AG08395 (cell line): ENCODE measurements around the gene LRRC32.

ENCODE experiments used
- DNase-seq: peaks from one replicate; pipeline ENCODE4 v3.0.0; 2012; ENCODE audit warnings: mixed read lengths, low spot score

LRRC32 gene

DNA sequence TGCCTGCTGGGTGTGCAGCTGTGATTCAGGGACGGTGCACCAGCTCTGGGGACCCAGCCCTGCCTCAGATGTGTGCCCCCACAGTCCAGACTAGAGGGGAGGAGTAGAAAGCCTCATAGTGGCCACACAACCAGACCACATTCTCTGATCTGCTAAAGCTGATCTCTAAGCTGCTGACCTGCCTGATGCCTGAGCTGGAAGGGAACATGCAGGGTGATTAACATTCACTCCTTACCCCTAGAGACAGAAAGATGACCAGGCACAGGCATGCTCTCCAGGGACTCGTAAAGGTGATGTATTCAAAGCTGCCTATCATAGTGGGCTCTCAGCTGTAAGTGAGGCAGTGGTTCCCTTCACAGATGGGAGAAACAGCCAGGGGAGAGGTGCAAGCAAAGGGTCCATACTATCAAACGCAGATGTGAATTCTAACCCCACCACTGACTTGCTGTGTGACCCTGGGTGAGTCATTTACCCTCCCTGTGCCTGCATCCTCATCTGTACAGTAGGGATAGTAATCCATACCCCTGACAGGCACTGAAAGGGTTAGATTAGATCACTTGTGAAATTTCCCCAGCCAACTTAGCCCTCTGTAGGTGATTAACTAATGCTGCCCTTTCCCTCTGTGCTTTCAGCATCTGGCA is 29.0 kb upstream of the LRRC32 start:
- no peak for DNase-seq

- no peak for DNase-seq
These were observed 27.9 kb upstream of the LRRC32 start for GRCh38 chr11:76698321-76699043.

- no peak for DNase-seq
These were observed 26.2 kb upstream of the LRRC32 start for GRCh38 chr11:76696756-76697155.

- no peak for DNase-seq
These were observed 25.2 kb upstream of the LRRC32 start for GRCh38 chr11:76695771-76696170.

GRCh38 chr11:76695133-76695532 is 24.6 kb upstream of the LRRC32 start:
- DNase-seq = no peak

DNA sequence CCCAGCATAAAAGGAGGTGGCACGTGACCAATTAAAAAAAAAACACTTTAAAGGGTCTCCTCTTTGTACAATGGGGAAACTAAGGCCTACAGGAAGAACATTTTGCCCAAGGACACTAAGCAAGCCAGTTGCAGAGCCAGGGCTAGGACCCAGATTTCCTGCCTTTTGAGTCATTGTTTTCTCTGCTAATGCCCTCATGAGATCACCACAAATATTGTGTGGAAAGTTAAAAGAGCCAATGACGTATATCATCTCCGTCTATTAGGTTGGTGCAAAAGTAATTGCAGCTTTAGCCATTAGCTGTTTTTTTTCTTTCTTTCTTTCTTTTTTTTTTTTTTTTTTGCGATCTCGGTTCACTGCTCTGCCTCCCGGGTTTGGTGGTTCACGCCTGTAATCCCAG is 24.1 kb upstream of the LRRC32 start:
- peak; percentile 79 for DNase-seq

- DNase-seq = no peak
These were observed 23.3 kb upstream of the LRRC32 start for GRCh38 chr11:76693806-76694205.

- no peak for DNase-seq
These were observed 22.4 kb upstream of the LRRC32 start for GRCh38 chr11:76692956-76693355.

DNA sequence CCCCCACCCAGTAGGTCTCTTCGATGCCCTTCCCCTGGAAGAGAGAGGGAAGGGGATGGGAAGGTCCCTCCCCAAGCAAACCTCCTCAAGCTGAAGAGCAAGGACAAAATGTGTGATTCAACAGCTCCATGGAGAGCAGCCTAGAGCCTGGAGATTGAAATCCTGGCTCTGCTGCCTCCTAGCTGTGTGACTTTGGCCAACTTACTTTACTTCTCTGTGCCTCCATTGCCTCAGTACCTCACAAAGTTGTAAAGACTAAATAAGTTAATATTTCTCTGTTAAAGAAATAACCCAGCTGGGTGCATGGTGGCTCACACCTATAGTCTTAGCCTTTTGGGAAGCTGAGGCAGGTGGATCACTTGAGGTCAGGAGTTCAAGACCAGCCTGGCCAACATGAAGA is 21.1 kb upstream of the LRRC32 start:
- DNase-seq = no peak

- DNase-seq = peak; percentile 68
These were observed 20.2 kb upstream of the LRRC32 start for GRCh38 chr11:76690736-76691135.

- DNase-seq = no peak
These were observed 19.0 kb upstream of the LRRC32 start for GRCh38 chr11:76689313-76690260.

DNA sequence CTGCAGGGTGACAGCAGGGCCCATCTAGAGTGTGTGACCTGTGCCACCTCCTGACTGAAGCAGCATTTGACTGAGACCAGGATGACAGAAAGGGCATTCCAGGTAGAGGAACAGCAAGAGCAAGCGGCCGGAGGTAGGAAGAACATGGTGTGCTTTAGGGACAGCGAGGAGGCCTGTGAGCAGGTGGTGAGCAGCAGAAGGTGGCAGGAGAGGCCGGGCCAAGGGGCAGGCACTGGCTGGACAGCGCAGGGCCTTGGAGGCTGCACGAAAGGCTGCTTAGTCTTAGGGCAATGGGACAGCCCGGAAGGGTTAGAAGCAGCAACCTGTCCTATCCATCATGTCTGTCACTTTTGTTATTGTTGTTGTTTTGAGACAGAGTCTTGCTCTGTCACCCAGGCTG is 17.6 kb upstream of the LRRC32 start:
- DNase-seq = no peak

DNA sequence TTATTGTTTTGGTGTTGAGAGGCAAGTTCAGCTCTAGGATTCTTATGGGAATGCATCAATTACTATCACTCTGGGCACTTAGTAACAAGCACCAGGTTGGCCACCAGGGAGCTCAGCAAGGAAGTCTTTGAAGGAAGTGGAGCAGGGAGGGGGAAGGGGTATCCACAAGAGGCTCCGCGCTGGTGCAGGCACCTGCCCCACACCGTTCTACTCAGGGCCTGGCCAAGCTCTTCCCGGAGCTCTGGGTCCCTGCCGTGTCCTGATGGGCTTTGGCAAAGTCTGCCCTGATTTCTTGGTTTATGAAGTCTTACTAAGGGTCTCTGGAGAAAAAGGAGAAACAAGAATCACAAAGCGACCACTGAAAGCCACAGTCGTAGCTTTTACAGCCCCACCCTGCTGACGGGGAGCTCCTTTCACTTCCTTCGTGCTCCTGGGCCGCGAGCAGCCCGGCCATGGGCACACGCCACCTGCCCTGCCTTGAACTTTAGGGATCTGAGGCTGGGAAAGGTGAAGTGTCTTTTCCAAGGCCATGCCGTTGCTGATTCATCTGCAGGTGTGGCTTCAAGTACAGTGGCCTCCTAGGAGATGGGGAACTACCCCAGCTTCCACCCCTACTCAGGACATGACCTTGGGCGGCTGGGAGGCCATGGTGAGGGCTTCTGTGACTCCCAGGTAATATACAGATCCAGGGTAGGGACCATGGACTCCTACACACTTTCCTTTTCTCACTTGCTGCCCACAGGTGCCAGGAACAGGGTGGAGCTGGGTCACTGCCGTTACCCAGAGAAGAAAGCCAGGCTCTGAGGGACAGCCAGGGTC is 15.9 kb upstream of the LRRC32 start:
- no peak for DNase-seq

- DNase-seq = no peak
These were observed 15.3 kb upstream of the LRRC32 start for GRCh38 chr11:76685831-76686230.

DNA sequence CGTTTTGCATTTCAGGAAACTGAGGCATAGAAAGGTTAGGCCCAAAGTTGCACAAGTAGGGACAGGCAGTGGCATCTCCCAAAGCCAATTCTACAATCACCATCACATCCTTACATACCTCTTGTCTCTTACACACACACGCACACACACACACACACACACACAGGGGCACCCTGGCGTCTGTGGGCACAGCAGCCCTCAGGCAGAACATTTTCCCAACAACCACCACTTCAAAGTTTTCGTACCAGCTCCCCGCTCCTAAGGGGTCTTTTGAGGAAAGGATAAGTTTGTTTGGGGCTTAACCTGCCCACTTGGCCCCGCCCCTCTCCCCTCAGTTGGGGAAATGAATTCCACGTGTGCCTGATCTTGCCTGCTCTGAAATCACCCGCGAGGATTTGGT is 14.7 kb upstream of the LRRC32 start:
- DNase-seq = no peak

- no peak for DNase-seq
These were observed 14.0 kb upstream of the LRRC32 start for GRCh38 chr11:76684516-76684915.

- DNase-seq = no peak
These were observed 12.9 kb upstream of the LRRC32 start for GRCh38 chr11:76683161-76684095.

DNA sequence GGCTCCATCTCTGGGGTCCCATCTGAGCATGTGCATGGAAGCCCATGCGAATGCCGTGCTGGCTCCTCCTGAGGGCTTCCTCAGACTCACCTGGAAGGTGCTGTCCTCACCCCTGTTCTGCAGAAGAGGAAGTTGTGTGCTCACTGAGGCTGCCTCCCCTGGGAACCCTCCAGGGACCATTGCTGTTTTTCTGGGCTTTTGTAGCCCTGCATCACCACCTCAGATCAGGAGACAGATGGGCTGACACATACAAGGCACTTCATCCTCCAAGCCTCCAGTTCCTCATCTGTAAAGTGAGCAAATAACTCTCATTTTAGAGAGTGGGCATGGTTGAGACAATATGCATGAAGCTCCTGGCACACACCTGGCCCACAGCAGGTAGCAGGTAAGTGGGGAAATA is 12.1 kb upstream of the LRRC32 start:
- no peak for DNase-seq

DNA sequence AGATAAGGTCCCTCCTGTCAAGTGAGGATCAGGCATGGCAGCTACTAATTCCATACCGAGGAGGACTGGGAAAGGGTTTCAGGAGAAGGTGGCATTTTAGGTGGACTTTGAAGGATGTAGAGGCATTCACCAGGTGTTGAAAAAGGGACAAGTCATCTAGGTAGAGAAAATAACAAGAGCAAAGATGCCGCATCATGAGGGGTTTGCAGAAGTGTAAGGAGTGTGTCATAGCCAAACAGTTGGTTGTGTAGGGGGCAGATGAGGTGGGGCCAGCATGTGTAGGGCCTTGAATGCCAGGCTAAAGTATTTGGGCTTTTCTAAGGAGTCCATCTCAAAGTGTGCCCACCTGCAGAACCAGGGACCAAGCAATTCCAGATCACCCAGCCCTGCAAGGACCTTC is 11.6 kb upstream of the LRRC32 start:
- DNase-seq = no peak

- DNase-seq = peak; percentile 83
These were observed 10.2 kb upstream of the LRRC32 start for GRCh38 chr11:76680518-76681425.
